Measurements from ENCODE around the gene PRKCH.

PRKCH gene

DNA sequence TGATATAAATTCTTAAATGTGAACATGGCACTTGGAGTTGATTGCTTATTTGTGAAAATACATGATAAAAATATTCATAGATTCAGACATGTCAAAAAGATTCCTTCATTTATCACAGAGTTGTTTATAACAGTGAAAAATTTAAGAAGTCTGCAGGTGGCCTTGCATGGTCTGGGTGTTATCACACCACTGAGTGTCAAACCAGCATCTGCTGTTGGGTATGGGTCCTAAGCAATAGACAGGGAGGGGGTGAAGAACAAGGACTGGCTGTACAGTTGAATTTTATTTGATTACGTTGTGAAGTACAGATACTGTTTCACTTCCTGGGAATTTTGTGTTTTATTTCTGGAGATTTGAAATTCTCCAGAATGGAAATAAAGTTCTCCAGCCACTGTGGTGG lies 193.5 kb downstream of the PRKCH start:
- Histone ChIP-seq H3K4me3 (ENCODE audit: low read length) (no peak overlapping the region), H3K4me1 (ENCODE audit: control insufficient read depth, insufficient read depth, low read length) (peaks cover 22% of the 10 kb centered on the region)

DNA sequence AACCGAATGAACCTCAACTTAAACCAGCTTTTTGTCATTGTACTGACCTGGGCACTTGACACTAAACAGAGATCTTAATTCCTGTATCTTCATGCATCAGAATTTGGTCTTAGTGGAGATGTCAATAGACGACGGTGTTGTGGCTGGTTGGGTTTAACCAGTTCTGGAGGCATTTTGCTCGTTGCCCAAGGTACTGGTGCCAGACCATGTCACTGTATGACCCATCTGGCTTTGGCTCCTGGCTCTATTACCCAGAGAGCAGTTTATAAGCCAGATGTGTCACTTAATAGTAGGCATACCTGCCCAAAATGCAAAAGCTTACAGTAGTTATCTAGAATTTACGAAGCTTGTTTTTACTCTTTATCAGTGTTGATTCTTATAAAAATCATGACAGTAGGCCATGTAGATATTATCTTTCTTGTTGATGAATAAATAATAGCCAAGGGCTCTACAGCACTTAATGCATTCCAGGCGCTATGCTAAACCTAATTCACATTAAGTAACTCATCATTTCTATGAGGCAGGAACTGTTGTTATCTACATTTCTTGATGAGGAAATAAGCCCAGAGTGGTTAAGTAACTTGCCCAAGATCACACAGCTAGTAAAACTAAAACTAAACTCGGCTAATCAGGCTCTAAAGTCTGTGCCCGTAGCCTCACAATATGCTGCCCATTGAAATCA lies 194.2 kb downstream of the PRKCH start:
- Histone ChIP-seq H3K4me3 (ENCODE audit: low read length) (no peak overlapping the region), H3K36me3 (ENCODE audit: control insufficient read depth, insufficient read depth, low read length) (no peaks in the 10 kb centered on the region), H3K9me3 (ENCODE audit: control insufficient read depth, low read length) (no peaks in the 10 kb centered on the region), H3K9ac (ENCODE audit: low read length) (no peak overlapping the region), H3K27me3 (ENCODE audit: control insufficient read depth, insufficient read depth, low read length) (no peaks in the 10 kb centered on the region), H3K4me1 (ENCODE audit: control insufficient read depth, insufficient read depth, low read length) (peaks cover 22% of the 10 kb centered on the region)

More for the DNA sequence above, 193.5 kb downstream of the PRKCH start:
- Histone ChIP-seq H3K9me3 (ENCODE audit: control insufficient read depth, low read length) (no peaks in the 10 kb centered on the region), H3K36me3 (ENCODE audit: control insufficient read depth, insufficient read depth, low read length) (no peaks in the 10 kb centered on the region), H3K27me3 (ENCODE audit: control insufficient read depth, insufficient read depth, low read length) (no peaks in the 10 kb centered on the region), H3K9ac (ENCODE audit: low read length) (no peak overlapping the region)

DNA sequence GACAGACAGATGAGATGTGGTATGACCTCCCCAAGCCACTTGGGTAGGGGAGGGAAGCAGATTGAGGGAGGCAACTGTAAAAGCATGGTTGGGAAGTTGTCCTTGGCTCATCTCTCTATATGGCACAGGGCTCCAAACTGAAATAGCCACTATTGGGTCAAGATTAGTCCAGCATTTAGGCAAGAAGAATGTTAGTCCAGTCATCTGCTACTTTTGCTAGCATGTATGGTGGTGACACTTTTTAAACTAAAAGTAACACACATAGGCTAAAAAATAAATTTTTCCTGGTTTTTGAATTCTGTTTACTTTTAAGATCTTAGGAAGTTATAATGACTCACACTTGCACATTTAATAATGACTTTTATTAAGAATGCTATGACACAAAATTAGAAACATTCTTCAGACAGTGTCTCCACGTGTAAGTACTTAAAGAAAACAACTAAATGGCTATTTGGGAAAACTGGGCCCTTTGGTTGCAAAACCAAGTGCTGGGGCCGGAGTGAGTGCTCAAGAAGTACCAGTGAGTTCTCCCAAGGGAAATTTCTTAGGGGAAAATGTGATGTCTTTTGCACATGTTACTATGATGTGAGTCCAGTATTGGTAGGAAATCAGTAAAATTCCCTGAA lies 194.9 kb downstream of the PRKCH start:
- Histone ChIP-seq H3K4me1 (ENCODE audit: control insufficient read depth, insufficient read depth, low read length) (peaks cover 22% of the 10 kb centered on the region), H3K36me3 (ENCODE audit: control insufficient read depth, insufficient read depth, low read length) (no peaks in the 10 kb centered on the region), H3K4me3 (ENCODE audit: low read length) (no peak overlapping the region), H3K9me3 (ENCODE audit: control insufficient read depth, low read length) (no peaks in the 10 kb centered on the region), H3K27me3 (ENCODE audit: control insufficient read depth, insufficient read depth, low read length) (no peaks in the 10 kb centered on the region), H3K9ac (ENCODE audit: low read length) (no peak overlapping the region)

DNA sequence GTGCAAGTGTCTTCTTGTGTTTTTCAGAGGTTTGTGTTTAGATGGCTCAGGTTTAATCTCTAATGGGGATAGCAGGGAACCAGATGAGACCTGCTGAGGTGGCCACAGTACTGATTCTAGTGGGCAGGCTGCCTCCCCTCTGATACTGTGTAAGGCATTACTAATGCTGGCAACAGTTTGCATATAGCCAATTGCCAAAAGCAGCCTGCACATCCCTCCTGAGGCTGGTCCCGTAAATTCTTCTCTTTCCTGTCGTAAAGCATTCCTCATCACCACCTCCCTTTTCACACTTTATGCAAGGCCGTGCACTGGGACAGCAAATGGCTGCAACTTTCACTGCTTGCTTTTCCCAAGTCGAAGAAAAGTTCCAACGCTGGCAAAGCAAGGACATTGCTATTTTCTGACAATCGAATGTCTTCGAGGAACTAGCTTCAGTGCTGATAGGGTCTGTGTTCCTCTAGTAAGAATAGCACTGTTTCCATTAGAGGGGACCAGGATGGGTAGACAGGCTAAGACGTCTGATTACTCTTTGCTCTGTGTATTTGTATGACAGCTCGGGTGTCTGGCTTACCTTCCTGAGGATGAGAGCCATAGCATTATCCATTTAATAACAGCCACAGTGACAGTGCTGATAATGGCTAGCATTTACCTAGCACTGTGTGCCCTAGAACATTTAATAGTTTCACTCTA lies 195.7 kb downstream of the PRKCH start:
- Histone ChIP-seq H3K27me3 (ENCODE audit: control insufficient read depth, insufficient read depth, low read length) (no peaks in the 10 kb centered on the region), H3K36me3 (ENCODE audit: control insufficient read depth, insufficient read depth, low read length) (no peaks in the 10 kb centered on the region), H3K4me1 (ENCODE audit: control insufficient read depth, insufficient read depth, low read length) (peaks cover 22% of the 10 kb centered on the region), H3K9ac (ENCODE audit: low read length) (no peak overlapping the region), H3K9me3 (ENCODE audit: control insufficient read depth, low read length) (no peaks in the 10 kb centered on the region), H3K4me3 (ENCODE audit: low read length) (no peak overlapping the region)

DNA sequence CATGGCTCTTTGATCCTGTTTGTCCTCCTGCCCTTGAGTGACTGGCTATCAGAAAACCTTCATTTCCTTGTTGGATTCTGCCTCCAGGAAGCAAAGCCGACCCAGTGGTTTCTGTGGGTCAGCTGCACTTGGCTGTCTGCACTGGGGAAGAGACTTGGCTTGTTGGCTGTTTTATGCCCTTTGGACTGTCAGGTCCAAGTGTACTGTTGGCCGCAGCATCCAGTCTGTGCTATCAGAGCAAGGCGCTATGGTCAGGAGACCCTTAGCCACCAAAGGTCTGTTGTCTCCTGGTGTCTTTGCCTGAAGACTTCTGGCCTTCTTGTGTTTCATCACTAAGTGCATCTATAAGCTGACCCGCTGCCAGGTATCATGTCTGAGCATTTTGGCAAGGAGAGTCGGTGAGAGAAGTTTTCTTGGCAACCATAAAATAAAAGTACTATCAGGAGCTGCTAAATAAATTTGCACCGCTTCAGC lies 196.6 kb downstream of the PRKCH start:
- Histone ChIP-seq H3K9ac (ENCODE audit: low read length) (no peak overlapping the region), H3K27me3 (ENCODE audit: control insufficient read depth, insufficient read depth, low read length) (no peaks in the 10 kb centered on the region), H3K36me3 (ENCODE audit: control insufficient read depth, insufficient read depth, low read length) (no peaks in the 10 kb centered on the region), H3K4me3 (ENCODE audit: low read length) (no peak overlapping the region), H3K4me1 (ENCODE audit: control insufficient read depth, insufficient read depth, low read length) (peaks cover 22% of the 10 kb centered on the region), H3K9me3 (ENCODE audit: control insufficient read depth, low read length) (no peaks in the 10 kb centered on the region)

DNA sequence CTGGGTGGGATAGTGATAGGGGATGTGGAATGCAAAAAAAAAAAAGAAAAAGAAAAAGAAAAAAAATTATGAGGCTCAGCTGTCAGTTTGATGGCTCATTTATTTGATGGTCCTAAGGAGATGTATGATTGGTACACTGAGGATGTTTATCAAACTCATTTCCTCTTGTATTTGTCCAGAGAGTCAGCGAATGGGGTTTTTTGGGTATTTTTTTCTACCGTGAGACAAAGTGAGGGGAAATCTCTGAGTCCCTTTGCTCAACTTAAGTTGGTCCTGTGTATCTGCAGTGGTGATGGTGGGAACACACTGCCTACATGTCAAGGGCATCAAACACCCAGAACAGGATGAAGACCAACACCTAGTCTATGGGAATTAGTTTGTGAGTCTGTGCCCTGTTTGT lies 197.0 kb downstream of the PRKCH start:
- Histone ChIP-seq H3K4me3 (ENCODE audit: low read length) (no peak overlapping the region), H3K9me3 (ENCODE audit: control insufficient read depth, low read length) (no peaks in the 10 kb centered on the region), H3K4me1 (ENCODE audit: control insufficient read depth, insufficient read depth, low read length) (peaks cover 22% of the 10 kb centered on the region), H3K36me3 (ENCODE audit: control insufficient read depth, insufficient read depth, low read length) (no peaks in the 10 kb centered on the region), H3K27me3 (ENCODE audit: control insufficient read depth, insufficient read depth, low read length) (no peaks in the 10 kb centered on the region), H3K9ac (ENCODE audit: low read length) (no peak overlapping the region)

DNA sequence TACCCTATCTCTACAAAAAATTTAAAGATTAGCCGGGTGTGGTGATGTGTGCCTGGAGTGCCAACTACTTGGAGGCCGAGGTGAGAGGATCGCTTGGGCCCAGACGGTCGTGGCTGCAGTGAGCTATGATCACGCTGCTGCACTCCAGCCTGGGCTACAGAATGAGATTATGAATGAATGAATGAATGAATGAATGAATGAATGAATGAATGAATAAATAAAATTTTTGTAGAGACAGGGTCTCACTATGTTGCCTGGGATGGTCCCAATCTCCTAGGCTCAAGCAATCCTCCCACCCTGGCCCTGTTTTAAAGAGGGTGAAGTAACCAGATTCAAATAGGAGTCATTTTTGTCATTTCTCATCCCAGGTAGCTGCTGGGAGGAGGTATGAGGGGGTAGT lies 197.7 kb downstream of the PRKCH start:
- Histone ChIP-seq H3K27me3 (ENCODE audit: control insufficient read depth, insufficient read depth, low read length) (no peaks in the 10 kb centered on the region), H3K9ac (ENCODE audit: low read length) (no peak overlapping the region), H3K36me3 (ENCODE audit: control insufficient read depth, insufficient read depth, low read length) (no peaks in the 10 kb centered on the region), H3K4me1 (ENCODE audit: control insufficient read depth, insufficient read depth, low read length) (peaks cover 25% of the 10 kb centered on the region), H3K4me3 (ENCODE audit: low read length) (no peak overlapping the region), H3K9me3 (ENCODE audit: control insufficient read depth, low read length) (no peaks in the 10 kb centered on the region)

DNA sequence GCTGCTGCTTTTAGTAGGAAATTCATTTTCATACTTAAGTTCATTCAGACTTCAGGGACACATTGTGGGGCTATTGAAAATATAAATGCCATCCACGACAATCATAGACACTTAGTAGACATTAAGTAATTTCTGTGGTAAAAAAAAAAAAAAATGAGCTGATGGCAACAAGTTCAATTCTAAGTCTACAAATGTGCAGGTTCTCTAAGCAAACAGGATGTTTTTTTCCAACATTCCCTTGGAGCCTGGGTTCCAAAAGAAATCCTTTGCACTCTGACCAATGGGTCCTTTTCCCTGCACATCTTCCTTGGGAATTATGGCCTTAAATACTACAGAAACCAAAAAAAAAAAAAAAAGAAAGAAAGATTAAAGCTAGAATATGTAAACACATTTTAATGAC lies 198.4 kb downstream of the PRKCH start:
- Histone ChIP-seq H3K9me3 (ENCODE audit: control insufficient read depth, low read length) (no peaks in the 10 kb centered on the region), H3K4me1 (ENCODE audit: control insufficient read depth, insufficient read depth, low read length) (peaks cover 26% of the 10 kb centered on the region), H3K27me3 (ENCODE audit: control insufficient read depth, insufficient read depth, low read length) (no peaks in the 10 kb centered on the region), H3K4me3 (ENCODE audit: low read length) (no peak overlapping the region), H3K9ac (ENCODE audit: low read length) (no peak overlapping the region), H3K36me3 (ENCODE audit: control insufficient read depth, insufficient read depth, low read length) (no peaks in the 10 kb centered on the region)

DNA sequence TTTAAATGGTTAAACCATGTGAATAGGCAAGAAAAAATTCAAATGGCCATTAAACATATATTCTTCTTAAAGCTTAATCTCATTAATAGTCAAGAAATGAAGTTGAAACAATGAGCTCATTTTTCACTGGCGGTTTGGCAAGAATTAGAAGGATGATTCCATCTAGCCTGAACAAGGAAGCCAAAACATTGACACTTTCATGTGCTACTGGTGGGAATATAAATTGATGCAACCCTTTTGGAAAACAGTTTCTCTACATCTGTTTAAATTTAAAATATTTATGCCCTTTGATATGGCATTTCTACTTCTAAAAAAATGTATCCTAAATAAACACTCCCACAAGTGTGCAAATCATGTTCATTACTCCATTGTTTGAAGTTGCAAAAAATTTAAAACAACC lies 199.2 kb downstream of the PRKCH start:
- Histone ChIP-seq H3K36me3 (ENCODE audit: control insufficient read depth, insufficient read depth, low read length) (no peaks in the 10 kb centered on the region), H3K27me3 (ENCODE audit: control insufficient read depth, insufficient read depth, low read length) (no peaks in the 10 kb centered on the region), H3K4me3 (ENCODE audit: low read length) (no peak overlapping the region), H3K9me3 (ENCODE audit: control insufficient read depth, low read length) (no peaks in the 10 kb centered on the region), H3K4me1 (ENCODE audit: control insufficient read depth, insufficient read depth, low read length) (peaks cover 34% of the 10 kb centered on the region), H3K9ac (ENCODE audit: low read length) (no peak overlapping the region)

DNA sequence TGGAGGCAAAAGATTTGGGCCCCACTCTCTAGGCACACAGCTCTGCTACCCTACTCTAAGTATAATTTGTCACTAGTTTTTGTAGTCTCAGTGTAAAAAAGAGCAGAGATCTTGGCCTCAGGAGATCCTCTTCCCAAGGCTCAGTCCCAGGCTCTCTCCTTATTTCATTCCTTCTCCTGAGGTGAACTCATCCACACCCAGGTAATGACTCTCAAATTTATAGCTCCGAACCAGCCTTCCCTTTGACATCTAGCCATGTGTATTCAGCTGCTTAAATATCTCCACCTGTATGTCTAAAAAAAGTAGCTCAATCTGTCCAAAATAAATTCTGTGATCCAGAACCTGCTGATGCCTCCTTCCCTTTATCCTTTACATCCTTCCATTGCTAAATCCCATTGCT lies 200.4 kb downstream of the PRKCH start:
- Histone ChIP-seq H3K9ac (ENCODE audit: low read length) (no peak overlapping the region), H3K9me3 (ENCODE audit: control insufficient read depth, low read length) (no peaks in the 10 kb centered on the region), H3K27me3 (ENCODE audit: control insufficient read depth, insufficient read depth, low read length) (no peaks in the 10 kb centered on the region), H3K36me3 (ENCODE audit: control insufficient read depth, insufficient read depth, low read length) (no peaks in the 10 kb centered on the region), H3K4me1 (ENCODE audit: control insufficient read depth, insufficient read depth, low read length) (peaks cover 45% of the 10 kb centered on the region), H3K4me3 (ENCODE audit: low read length) (no peak overlapping the region)

DNA sequence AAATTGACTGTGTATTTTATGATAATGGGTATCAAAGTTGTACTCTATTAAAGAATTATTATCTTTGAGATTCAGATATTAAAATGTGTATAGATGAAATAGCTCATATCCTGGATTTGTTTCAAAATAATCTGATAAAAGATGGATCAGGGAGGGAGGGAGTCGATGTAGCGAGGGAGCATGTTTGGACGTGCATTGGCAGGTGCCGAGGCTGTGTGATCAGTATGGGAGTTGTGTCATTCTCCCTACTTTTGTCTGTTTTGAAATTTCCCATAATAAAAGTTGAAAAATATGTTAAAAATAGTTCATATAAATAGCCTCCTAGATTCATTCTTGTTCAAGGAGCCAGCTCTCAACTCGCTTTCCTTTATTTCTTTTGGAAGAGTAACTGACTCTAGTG lies 202.4 kb downstream of the PRKCH start:
- H3K36me3 ChIP-seq (ENCODE audit: control insufficient read depth, insufficient read depth, low read length): no peaks in the 10 kb centered on the region
- H3K9ac ChIP-seq (ENCODE audit: low read length): no peak overlapping the region
- no peak overlapping the region for H3K4me3 ChIP-seq (ENCODE audit: low read length)
- peaks cover 43% of the 10 kb centered on the region for H3K4me1 ChIP-seq (ENCODE audit: control insufficient read depth, insufficient read depth, low read length)
- H3K9me3 ChIP-seq (ENCODE audit: control insufficient read depth, low read length): no peaks in the 10 kb centered on the region
- H3K27me3 ChIP-seq (ENCODE audit: control insufficient read depth, insufficient read depth, low read length): no peaks in the 10 kb centered on the region

DNA sequence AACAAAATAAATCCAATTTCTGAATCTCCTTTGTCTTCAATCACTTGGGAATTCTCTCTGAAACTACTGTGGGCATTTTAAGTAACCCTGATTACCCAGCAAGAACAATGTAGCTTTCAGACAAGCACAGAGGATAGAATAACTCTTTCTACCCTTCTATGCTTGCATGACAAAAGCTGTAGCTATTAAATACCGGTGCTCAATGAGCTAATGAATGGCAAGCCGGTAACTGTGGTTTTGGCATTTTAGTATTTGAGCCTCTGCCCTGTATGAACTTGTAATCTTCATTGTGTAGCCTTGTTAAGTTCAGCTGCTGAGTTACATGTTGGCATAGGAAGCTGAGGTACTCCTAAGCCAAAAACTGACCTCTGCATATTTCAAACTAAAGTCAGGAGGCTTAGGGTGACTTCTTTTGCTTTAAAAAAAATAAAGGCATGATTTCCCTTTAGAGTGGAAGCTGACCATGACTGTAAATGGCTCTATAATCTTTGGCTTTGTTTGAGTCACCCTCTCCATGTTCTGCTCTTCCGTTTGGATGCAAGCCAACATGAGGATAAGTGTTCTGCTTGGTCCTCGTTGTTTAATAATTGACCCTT lies 202.9 kb downstream of the PRKCH start:
- Histone ChIP-seq H3K4me3 (ENCODE audit: low read length) (no peak overlapping the region), H3K9ac (ENCODE audit: low read length) (no peak overlapping the region), H3K4me1 (ENCODE audit: control insufficient read depth, insufficient read depth, low read length) (peaks cover 43% of the 10 kb centered on the region), H3K27me3 (ENCODE audit: control insufficient read depth, insufficient read depth, low read length) (no peaks in the 10 kb centered on the region), H3K36me3 (ENCODE audit: control insufficient read depth, insufficient read depth, low read length) (no peaks in the 10 kb centered on the region), H3K9me3 (ENCODE audit: control insufficient read depth, low read length) (no peaks in the 10 kb centered on the region)

Data from mucosa of stomach (tissue), 1 donor.